ENCODE measurements around the gene EIF3L.

Gene EIF3L

DNA sequence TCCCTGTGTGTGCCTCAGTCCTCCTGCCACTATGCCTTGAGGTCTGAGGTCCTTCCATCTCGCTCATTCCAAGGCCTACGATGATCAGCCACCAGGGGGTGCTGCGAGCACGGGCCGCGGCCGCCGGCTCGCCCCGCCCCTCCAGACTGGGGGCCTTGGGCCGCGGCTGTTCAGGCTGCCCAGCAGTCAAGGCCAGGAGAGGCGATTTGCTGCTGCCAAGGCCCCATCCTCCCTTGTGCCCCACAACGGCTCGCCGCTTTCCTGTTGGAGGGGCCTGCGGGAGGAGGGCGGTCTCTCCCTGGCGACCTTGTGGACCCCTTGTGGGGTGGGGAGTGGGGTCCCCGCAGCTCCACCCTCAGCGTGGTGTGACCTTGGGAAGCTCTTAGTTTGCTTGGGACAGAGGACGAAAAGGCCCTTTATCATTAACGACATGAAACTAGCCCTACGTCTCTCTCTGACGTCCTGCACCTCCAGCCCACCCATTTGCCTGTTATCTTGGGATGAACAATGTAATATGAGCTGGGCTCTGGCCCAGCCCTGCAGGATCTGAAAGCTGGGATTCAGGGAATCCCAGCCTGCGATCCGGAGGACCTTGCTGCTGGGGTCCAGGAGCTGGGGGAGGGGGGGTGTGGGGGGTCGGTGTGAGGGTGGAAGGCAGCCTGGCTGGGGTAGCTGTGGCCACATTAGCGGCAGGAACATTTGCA, 31.4 kb upstream of the EIF3L start:
- DNase-seq: peak; percentile 83 to 92 (median 90)

DNA sequence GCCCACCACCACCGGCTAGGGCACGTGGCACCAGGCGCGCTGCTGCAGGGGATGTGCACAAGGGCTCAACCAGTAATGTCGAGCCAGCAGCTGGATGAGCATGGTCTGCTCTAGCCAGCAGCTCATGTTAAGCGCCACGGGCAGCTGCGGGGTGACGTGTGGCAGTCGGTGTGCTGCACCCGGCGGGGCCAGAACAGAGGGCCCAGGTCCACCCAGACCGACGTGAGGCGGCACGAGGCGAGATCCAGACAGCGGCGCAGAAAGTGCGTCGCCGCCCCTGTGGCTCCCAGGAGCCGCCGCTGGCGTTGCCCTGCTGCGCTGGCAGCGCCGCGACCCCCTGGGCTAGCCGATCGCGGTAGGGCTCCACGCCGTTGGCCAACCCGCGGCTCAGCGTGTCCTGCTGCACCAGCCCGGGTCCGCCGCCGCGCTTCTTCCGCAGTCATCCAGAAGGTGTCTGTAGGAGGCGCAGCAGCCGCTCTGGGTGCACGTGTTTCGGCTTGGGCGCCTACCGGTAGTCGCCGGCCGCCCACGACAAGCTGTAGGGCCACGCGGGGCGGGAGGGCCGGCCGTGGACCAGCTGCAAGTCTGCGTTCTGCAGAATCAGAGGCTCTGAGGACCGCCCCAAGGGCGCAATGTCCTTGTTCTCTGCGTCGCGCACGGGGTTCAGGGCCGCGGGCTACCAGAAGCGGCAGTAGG, 30.7 kb upstream of the EIF3L start:
- DNase-seq: peak; percentile 75 to 93 (median 85)

DNA sequence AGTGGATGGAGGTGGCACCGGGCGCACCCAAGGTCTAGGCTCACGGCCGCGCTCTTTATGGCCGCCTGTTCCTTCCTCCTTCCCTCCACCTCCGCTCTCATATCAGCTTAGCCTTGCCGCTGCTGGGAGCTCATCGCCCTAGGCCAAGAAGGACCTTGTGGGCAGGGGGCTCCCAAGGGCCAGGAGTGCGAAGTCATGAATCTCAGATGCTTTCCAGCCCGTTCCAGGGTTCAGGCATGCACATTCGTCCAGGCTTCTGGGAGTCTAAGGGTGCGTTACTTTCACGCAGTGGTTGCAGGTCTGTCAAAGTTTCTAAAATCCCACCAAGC, 30.1 kb upstream of the EIF3L start:
- no peak for DNase-seq

DNA sequence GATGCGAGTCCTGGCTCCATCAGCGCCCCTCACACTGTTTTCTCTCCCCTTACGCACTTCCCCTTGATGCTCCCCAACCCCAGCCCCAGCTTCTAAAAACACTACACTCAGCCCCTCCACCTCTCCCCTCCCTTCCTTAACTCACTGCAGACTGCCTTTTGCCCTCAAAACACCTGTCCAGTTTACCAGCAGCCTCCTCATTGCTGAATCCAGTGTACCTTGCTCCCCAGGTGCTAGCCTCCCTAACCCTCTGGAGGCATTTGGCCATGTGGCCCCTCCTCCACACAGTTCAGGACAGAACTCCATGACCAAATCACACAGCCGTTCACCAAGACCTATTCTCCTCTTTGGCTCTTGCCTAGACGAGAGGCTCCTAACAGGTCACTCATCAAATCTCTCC, 28.9 kb upstream of the EIF3L start:
- DNase-seq: no peak

DNA sequence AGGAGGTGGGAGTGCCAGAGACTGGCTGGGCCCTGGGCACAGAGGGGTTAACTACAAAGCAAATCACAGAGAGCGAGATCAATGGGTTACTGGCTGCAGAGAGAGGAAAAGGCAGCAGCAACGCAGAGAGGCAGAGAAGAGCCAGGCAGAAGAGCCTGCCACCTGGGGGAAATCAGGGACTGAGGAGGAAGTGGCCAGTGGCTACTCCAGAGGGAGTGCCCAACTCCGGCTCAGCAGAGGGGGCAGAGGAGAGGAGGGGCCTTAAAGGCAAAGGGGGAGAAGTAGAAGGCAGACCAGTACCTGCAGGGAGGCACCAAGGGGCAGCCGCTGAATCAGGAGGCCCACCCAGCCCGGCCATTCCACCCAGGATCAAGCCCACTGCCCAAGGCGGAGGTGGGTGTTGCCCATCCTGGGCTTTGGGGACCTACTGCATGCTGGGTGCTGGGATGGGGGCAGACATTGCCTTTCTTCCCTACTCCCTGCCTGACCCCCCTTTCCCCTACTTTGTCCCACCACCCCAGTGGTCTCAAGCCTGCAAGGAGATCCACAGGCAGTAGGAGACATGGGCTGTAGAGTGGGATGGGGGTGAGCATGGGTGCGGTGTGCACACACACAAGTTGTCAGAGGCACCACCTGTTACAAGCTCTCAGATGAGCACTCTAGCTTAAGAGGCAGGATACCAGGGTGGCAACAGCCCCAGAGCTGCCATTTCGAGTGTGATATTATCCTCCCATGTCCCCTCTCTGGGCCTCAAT, 27.0 kb upstream of the EIF3L start:
- DNase-seq: peak in 1 of 4 experiments; percentile 19

DNA sequence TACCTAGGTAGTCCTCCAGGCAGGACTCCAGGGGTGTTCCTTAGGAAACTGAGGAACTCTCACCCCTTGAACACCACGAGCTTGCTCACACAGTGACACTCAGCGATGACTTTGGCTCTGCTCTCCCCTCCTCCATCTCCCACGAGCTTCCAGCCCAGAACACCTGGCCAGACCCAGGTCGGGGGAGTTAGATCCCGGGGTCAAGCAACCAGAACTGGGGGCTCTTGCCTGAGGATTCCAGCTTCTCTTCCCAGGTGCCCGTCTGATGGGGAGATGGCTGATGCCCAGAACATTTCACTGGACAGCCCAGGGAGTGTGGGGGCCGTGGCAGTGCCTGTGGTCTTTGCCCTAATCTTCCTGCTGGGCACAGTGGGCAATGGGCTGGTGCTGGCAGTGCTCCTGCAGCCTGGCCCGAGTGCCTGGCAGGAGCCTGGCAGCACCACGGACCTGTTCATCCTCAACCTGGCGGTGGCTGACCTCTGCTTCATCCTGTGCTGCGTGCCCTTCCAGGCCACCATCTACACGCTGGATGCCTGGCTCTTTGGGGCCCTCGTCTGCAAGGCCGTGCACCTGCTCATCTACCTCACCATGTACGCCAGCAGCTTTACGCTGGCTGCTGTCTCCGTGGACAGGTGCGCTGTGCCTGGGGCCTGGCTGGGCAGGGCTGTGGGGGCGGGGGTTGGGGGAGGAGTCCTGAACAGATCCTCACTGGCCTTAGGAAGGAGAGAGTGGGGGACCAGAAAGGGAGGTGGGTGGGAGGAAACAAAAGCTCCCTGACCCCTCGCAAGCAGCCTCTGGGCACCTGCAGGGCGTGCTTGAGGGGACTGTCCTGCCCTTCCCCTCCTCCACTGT, 25.9 kb upstream of the EIF3L start, which contains the start of gene GALR3:
TSS of gene GALR3 (plus strand) at position 249 of the 852 bp plus-strand sequence. CDS start at position 274, 25 bp downstream.
- no peak for DNase-seq

DNA sequence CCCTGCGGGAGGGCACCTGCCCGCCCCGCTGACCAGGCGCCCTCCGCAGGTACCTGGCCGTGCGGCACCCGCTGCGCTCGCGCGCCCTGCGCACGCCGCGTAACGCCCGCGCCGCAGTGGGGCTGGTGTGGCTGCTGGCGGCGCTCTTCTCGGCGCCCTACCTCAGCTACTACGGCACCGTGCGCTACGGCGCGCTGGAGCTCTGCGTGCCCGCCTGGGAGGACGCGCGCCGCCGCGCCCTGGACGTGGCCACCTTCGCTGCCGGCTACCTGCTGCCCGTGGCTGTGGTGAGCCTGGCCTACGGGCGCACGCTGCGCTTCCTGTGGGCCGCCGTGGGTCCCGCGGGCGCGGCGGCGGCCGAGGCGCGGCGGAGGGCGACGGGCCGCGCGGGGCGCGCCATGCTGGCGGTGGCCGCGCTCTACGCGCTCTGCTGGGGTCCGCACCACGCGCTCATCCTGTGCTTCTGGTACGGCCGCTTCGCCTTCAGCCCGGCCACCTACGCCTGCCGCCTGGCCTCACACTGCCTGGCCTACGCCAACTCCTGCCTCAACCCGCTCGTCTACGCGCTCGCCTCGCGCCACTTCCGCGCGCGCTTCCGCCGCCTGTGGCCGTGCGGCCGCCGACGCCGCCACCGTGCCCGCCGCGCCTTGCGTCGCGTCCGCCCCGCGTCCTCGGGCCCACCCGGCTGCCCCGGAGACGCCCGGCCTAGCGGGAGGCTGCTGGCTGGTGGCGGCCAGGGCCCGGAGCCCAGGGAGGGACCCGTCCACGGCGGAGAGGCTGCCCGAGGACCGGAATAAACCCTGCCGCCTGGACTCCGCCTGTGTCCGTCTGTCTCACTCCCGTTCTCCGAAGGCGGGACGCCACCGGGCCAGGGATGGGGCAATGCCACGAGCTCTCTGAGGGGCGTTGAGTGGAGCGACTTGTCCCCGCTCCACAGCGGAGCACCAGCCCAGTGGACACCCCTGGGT, 24.3 kb upstream of the EIF3L start:
- peak in 3 of 4 experiments; percentile 26 to 69 (median 63) for DNase-seq

DNA sequence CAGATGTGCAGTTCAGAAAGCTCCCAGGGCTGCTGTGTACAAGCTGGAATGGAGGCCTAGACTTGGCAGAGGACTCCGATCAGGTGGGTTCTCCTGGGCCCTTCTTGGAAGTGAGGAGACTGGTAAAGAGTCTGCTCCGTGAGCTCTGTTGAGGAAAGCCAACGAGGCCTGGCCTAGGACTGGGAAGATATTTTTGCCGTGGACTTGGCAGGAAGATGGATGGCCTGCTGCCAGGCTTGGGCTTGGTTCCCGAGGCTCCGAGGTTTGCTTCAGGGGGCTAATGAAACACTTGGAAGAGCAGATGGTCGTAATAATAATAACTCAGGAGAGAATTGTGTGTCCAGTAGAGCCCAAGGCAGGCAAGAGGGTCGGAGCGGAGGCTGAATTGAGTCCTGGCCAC, 22.2 kb upstream of the EIF3L start:
- DNase-seq: no peak

DNA sequence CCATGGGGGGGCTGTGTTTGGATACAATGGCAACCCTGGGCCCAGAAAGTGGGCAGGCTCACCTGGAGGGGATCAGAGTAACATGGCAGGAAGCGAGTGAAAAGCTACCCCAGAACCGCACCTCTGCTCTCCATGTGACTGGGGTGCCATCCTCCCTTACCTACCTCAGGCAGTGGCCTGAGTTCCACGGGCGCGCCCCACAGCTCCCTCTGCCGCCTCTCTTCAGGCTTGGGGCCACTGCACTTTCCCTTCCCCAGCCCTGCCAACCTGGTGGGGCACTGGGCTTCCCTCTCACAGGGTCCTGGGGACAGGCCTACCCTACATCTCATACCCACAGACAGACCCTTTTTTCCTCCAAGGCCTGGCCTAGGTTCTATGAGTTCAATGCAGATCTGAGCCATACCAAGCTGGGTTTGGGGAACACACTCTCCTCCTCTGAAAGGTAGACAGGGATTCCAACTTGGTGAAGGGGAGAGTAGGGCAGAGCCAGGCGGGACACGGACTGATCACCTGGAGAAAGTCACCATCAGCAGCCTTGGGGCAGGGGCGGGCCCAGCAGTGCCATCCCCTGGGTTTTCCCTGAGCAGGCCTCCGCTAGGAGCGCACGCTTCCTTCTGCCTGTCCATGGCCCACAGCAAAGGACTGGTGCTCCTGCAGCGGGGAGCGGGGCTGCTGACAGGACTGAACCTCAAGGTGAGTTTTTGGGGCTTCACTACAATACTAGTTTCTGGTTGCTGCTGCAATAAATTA, 19.0 kb upstream of the EIF3L start:
- DNase-seq: no peak

DNA sequence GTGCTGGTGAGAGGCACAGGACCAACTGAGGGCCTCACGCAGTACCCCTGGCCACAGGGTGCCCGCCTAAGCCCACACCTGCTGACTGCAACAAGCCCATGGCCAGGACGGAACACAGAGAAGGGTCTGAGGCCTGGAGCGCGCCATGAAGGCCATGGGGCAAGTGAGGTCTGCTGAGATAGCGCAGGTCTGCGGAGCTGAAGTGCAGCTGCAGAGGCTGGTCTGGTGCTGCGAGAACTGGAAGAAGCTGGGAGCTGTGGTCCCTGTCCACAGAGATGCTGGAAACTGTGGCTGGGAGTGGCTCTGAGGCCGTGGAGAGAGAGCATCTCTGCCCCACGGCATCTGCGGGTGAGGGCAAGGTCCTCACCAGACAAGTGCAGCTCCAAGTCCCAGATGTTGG, 17.7 kb upstream of the EIF3L start:
- no peak for DNase-seq

DNA sequence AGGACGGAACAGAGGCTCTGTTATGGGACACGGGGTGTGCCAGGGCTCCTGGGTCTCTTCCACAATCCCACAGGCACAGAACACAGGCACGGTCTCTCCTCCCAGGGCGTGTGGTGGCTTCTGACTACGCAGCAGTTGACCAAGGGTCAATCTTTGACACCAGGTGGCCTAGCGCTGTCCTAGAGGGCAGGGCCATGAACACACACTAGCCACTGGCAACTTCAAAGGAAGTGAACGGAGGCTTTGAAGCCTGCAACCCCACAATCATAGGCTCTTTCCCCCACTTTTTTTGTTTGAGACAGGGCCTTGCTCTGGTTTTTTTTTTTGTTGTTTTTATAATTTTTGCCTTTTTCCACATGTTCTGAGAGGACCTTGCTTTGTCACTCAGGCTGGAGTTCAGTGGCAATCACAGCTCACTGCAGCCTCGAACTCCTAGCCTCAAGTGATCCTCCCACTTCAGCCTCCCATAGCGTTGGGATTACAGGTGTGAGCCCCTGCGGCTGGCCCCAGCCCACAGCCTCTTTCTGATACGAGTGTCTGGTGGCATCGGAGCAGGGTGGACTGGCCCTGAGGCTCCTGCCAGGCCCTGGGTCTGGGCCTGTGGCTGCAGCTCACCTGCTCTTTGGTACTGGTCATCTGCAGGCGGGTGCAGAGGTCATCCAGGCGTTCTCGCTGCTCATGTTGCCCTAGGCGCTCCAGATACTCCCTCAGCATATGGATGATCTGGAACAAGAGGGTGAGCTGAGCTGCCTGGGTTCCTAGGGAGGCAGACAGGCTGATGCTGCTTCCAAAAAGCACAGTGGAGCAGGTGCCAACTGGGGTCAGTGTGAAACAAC, 17.0 kb upstream of the EIF3L start:
- DNase-seq: no peak

DNA sequence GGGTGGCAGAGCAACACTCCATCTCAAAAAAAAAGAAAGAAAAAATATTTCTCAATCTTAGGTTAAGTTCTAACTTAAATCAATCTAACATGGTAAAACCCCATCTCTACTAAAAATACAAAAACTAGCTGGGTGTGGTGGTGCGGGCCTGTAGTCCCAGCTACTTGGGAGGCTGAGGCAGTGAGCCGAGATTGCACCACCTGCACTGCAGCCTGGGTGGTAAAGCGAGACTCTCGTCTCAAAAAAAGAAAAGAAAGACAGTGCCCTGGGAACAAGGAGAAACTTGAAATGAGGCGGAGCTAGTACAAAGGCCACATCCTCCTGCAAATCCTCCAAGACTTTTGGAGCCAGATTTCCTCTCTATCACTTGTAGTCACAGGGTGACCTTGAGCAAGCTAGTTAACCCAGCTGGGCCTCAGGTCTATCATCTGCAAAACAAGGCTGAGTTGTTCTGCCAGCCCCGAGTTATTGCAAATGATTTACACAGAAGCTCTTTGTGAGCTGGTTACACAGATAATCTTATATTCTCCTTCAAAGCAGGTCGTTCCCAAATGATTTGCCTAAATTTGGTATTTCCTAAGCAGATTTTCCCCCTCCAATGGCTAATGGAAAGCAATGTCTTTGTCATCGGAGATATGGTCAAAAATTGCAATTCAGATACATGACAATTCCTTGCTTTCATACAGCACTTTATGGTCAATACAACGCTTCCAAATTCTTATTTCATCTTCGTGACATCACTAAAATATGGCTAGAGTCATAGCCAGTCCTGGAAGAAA, 7.0 kb upstream of the EIF3L start:
- DNase-seq: no peak

DNA sequence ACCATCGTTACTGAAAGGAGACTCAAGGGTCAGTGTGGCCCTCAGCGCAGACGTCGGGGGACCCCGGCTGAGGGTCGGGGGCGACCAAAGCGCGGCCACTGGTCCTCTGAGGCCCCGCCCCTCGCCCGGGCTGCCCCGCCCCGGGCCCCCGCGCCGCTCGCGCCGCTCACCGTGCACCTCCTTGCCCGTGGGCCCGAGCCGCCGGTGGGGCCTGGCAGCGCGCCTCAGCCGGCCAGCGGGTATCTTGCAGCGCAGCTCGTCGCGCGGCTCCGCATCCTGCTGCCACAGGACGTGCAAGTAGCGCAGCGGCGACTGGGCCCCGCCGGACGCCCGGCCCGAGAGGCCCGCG, 5.5 kb upstream of the EIF3L start:
- peak in 2 of 4 experiments; percentile 53 to 70 for DNase-seq

DNA sequence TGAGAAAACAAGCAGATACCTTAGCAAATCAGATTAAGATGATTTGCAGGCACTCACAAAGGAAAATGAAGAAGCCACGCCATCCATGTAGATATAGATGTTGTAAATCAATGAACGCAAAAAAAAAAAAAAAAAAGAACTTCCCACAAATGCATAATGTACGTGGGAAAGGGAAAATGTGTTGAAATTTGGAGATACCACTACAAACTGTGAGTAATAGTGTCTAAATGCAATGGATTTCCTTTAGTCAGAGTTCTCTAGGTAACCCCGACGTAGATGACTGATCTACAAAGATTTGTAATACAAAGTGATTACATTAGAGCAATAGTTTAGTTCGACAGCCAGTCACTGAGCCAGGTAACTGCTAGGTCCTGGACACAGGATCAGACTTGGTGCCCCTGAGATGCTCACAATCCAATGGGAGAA, 4.3 kb upstream of the EIF3L start:
- DNase-seq: peak in 2 of 4 experiments; percentile 9 to 44

DNA sequence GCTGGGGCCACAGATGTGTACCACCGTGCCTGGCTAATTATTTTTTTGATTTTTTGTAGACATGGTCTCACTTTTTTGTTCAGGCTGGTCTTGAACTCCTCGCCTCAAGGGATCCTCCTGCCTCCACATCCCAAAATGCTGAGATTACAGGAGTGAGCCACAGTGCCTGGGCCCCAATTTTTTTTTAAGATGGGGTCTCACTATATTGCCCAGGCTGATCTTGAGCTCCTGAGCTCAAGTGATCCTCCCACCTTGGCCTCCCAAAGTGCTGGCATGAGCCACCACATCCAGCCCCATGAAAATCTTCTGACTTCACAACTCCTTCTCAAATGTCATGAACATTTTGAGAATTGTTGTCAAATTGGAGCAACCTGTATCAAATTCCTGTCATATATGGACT, 2.8 kb upstream of the EIF3L start:
- no peak for DNase-seq

DNA sequence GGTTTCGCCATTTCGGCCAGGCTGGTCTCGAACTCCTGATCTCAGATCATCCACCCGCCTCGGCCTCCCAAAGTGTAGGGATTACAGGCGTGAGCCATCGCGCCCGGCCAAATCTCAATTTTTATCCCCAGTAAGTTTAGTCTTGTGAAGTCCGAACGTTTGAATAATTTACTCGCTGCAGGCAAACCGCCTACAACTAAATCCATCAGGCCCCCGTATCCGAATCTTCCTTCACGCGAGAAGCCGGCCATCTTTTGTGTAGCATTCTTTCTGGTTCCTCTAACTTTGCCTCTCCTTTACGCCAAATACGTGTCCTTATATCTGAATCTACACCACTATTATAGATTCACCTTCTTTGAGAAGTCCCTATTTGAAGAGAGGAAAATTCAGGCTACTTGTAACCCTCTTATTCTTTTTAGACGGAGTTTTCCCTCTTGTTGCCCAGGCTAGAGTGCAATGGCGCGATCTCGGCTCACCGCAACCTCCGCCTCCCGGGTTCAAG, 581 bp upstream of the EIF3L start:
- DNase-seq: peak; percentile 28 to 51 (median 44)

DNA sequence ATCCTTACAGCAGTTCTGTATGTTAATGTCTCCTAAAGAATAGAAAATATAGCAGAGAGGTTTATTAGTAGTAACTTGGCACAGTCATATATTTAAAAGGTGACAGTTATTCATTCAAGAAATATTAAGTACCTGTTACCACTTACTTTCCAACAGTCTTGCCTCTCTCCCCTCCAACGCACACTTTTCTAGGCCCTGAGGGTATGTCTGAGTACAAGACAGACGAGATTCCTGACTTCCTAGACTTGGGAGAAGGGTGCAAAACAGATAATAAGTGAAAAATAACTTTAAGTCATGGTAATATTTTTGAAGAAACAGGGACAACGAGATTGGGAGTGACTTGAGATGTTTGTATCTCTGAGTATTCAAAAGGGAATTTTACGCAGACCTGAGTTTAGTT, 1.6 kb downstream of the EIF3L start:
- DNase-seq: no peak

DNA sequence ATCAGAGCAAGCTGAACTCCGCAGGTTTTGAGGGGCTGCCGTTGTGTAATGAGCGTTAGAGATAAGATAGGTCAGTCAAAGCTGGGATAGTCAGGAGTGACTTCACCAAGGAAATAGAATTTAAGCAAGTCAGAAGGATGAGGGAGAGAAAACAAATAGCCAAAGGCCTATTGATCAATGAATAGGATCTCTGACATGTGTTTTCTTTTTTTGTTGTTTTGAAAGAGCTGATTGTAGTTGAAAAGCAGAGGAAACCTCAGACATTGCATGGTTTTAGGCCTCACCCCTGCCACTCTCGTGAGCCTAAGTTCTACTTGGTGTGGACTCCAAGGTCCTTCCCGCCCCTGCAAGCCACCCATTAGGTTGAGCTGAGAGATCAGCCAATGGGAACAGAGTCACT, 3.2 kb downstream of the EIF3L start:
- DNase-seq: no peak

DNA sequence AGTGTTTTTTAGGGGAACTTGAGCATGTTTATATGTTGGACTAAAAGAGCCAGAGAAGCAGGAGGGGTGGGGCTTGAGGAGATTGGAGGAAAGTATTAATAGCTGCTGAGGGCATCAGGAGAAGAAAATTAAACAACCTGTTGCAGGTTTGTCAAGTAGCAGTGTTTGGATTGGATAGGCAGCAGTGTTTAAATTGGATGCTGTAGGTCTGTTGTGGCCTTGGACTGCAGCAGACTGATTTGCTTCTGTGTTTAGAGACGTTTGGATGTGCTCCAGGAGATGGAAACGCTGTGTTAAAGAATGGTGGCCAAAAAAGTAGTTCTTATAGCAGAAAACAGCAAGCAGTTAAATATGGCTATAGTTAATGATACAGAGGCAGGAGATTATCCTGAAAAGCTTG, 5.7 kb downstream of the EIF3L start:
- DNase-seq: no peak

All from suppressor macrophage (primary cell).